C4-2B (cell line): ENCODE results near the gene CCDC88B.

ENCODE experiments used
- ZFX ChIP-seq: fragments of 450-650 bp; IDR thresholded peaks from 2 replicates; pipeline ENCODE4 v1.6.1; 2017
- TF ChIP-seq, protein P1 (sequence below): fragments of 450-650 bp; conservative IDR thresholded peaks from 2 replicates; pipeline ENCODE4 v1.5.1; 2017; ENCODE audit warnings: mild to moderate bottlenecking

DNA sequence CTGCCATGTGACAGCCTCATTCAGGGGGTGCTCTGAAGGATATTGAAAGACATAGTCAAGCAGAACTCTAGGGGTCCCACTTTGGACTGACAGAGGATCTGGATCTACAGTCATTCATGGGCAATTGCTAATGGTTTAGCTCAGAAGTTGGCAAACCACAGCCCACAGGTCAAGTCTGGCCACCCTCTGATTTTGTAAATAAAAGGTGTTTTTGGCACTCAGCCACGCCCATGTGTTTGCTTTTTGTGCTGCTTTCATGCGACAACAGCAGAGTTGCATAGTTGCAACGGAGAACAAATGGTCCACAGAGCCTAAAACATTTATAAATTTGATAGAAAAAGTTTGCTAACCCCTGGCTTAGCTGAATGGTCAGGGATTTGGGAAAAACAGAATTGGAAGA is 60.7 kb downstream of the CCDC88B start:
- TF ChIP-seq, protein P1, sequence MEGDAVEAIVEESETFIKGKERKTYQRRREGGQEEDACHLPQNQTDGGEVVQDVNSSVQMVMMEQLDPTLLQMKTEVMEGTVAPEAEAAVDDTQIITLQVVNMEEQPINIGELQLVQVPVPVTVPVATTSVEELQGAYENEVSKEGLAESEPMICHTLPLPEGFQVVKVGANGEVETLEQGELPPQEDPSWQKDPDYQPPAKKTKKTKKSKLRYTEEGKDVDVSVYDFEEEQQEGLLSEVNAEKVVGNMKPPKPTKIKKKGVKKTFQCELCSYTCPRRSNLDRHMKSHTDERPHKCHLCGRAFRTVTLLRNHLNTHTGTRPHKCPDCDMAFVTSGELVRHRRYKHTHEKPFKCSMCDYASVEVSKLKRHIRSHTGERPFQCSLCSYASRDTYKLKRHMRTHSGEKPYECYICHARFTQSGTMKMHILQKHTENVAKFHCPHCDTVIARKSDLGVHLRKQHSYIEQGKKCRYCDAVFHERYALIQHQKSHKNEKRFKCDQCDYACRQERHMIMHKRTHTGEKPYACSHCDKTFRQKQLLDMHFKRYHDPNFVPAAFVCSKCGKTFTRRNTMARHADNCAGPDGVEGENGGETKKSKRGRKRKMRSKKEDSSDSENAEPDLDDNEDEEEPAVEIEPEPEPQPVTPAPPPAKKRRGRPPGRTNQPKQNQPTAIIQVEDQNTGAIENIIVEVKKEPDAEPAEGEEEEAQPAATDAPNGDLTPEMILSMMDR = no peak
- TF ChIP-seq ZFX = no peak
